Hematopoietic multipotent progenitor cell treated with erythropoietin and hydrocortisone succinate and interleukin-3 and kit ligand, for 17 days (in vitro differentiated cells): ENCODE measurements around the gene HOXD9.
A peak's percentile ranks its signal among the peaks of the same experiment; 100 is the strongest.

ENCODE experiments used
- DNase-seq: peaks from one replicate; pipeline ENCODE4 v3.0.0-alpha.2; 2015; ENCODE audit warnings: low spot score

Gene HOXD9

DNA sequence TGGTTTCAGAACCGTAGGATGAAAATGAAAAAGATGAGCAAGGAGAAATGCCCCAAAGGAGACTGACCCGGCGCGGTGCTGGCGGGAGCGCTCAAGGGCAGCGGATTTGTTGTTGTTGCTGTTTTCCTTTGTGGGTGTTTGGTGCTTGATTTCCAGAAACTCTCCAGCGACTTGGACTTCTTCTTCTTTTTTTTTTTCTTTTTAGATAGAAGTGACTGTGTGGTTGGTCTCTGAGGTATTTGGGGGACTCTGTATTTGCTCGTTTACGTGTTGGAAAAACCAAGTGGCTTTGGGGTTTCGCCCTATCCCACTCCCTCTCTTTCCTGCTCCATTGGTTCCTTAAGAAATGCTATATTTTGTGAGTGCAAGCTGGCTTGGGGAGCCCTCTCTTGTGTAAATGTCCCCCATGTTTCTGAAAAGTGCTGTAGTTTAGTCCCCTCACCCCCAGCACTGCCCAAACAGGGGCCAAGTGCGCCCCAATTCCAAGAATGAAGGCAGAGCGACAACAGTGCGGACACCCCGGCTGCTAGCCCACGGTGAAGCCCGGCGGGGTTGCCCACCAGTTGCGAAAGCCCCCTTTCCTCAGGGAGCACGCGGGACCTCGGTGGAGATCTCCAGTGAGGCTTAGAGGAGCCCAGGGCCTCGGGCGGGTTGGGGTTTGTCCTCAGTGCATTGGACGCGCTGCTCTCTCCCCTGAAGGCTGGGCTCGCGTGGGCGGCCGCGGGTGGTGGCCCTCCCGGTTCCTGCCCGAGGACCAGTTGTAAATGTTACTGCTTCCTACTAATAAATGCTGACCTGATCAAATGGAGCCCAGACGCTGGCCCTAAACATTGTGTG lies 1.8 kb downstream of the HOXD9 start:
- no peak for DNase-seq

DNA sequence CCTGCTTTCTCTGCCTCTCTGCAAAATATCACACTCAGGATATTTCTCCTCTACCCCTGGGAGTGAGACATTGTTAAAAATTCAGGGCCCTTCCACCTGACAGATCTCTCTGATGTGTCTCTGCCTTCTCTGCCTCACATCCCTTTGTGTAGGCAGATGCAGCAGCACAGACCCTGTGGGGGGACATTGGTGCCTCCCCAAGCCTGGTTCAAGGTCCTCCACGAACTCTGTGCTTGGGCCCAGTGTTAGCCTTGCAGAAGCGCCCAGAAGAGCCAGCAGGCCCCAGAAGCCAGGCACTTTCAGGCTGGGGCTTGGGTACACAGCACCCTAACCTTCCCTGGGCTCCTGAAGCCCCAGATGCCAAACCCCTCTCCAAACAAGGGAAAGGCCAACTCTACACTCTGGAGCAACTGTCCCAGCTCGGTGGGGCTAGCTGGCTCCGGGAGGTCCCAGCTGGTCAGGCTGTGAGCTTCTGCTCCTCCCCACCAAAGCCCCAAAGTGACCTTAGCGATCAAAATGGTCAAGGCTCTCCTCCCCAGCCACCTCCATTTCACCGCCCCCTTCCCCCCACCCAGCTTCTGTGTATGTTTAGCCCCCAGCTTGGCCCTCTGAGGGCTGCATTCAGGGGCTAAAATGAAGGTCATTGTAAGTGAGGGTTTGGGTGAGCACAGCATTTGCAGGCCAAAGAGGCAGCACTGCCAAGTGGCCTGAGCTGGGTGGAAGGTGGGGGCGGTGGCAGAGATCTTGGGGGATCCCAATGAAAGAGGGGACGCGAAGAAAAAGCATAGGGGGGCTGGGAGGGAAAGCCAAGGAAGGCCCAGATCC lies 2.6 kb downstream of the HOXD9 start:
- no peak for DNase-seq

DNA sequence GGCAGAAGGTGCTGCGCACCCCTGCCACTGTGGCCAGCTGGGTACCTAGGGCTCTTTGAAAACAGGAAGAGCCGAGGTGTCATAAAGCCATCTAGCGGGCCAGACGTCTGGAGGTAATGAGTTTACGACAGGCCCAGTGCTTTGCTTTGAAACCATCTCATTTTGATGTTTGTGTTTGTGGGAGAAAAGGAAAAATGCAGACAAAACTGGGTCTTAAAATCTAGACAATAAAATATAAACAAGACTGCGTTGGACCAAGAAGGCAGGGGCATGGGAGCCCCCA lies 3.2 kb downstream of the HOXD9 start:
- DNase-seq: no peak

DNA sequence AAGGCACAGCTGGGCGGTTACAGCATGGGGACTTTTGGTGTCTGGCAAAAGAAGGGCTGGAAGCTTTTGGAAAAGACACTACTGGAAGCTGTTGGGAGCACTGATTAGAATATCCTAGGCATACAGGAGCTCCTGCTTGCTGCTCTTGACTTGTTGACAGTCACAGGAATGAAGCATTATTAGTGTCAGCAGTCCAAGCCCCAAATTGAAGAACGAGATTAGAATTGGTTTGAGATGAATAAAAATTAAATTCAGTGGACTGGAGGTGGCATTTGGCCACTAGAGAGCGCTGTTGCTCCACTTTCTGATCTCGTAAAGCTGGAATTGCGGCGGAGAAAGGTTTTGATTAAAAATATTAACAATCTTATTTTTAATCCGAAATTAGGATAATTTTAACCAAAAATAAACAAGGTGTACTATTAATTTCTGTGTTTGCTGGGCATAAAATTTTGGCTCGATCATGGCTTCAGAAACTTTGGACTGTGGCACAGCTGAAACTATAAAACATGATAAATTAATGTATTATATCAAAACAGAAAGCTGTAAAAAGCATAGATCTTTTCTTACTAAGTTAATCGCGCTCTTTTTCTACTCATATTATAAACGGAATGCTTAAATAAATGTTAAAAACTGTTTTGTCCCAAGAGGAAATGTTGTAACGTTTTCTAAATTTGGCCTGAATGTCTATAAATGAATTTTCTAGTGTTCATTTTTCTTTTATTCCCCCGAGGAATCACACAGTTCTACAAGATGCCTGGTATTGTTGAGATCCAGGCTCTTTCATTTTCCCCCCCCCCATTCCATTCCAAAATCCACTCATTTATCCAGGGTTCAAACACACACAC lies 4.6 kb downstream of the HOXD9 start:
- DNase-seq: peak; percentile 57

DNA sequence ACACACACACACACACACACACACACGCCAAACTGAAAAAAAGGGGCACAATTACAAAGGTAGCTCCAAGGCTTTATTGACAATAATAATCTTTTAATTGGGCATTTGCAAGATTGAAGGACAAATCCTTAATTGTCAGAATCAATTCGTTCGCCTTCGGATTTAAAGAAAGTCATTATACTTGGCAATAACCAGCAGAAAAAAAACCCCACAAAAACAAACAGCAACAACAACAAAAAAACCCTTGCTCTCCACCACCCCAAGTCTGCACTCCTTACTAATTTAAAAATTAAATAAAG lies 5.2 kb downstream of the HOXD9 start:
- DNase-seq: no peak

DNA sequence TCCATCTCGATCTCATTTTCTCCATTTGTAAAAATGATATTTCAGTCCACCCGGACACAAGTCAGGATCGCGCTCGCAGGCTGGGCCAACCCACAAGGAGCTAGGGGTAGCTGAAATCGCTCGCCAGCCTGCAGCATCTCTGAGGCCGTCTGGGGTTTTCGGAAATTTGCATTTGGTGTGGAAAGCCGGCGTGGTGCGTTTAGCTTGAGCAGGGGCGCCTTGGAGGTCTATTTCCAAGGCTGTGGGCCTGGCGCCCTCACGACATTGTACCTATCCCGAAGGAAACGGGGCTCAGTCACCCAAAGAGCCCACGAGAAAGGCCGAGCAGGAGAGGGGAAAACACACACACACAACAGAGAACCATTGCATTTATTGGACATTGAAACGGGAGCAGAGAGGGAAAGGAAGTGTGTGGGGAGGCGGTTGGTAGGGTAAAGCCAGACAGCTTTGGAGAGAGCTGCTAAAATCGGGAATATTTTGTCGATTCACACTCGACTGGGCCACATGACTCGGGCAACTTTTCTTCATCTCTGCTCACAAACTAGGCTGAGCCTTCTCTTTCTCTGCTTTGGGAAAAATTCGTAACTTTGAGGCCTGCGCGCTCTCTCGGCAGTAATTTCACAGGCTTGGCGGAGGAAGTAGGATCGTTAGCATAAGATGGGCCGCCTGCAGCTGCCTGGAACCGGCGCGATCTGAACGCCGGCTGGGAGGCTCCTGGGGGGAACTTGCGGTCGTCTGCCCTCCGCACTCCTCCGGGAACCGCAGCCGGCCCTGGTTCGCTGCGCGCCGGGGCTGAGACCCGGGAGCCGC lies 5.9 kb downstream of the HOXD9 start:
- no peak for DNase-seq

DNA sequence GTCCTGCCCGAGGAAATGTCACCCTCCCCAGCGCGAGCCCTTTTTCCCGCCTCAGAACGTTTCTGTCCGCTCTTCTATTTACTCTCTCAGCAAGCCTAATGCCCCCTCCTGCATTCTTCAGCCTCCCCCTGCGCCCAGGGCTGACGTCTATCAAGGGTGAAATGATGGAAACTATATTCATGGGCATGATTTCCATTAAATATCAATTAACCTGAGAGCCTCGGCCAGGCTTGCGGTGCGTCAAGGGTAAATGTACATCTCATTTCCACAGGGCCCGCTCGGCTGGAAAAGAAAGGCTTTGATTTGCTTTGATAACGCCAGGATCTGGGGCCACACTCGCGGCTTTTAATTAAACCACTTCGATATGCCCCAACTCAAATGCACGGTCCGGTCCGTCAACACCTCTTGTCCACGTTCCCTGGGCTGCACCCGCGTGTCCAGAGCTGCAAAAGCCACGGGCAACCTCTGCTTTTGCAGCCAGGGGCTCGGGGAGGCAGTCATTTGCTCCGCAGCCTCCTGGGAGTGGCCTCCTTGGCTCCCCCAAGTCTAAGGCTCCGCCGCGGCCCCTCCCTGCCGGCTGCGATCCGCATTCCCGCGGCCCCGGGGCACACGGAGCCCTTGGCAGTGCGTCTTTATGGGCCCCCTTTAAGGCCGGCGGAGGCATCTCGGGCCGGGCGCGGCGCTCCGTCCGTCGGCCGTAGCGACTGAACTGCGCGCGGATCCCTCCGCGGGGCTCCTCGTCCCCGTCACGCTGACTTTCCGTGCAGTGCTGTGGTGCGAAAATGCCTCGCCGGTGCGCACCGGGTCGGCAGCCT lies 6.7 kb downstream of the HOXD9 start, which contains the start of gene HOXD8:
HOXD8 (plus strand) TSS at position 724 of the 815 bp plus-strand sequence. CDS start 662 bp downstream, outside the sequence.
- DNase-seq: no peak

DNA sequence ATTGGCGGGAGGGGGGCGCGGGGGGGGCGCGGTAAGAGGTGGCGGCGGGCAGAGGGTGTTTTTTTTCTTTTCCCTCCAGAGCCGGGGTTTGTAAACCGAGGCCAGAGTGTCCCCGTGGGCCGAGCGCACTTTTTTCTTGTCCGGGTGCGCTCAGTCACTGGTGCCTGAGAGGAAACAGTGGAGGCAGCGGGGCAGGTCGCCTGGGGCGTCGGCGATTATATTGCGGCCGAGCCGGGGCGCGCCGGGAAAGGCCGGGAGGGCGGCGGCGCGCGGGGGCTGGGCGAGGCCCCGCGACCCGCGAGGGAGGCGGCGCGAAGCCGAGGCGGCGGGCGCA lies 7.3 kb downstream of the HOXD9 start:
- DNase-seq: no peak

DNA sequence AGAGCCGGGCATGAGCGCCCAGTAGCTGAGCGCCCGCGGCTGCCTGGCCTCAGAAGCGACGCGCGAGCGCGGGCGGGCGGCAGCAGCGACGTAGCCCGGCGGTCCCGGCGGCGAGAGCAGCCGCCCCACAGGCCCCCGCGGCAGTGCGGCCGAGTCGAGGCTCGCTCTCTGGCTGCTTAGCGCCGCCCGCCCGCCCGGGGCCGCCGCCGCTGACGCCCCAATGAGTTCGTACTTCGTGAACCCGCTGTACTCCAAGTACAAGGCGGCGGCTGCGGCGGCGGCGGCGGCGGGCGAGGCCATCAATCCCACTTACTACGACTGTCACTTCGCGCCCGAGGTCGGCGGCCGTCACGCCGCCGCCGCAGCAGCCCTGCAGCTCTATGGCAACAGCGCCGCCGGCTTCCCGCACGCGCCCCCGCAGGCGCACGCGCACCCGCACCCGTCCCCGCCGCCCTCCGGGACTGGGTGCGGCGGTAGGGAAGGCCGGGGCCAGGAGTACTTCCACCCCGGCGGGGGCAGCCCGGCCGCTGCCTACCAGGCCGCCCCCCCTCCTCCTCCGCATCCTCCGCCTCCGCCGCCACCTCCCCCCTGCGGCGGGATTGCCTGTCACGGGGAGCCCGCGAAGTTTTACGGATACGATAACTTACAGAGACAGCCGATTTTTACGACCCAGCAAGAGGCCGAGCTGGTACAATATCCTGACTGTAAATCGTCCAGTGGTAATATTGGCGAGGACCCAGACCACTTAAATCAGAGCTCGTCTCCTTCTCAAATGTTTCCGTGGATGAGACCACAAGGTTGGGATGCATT lies 7.8 kb downstream of the HOXD9 start:
- DNase-seq: no peak

DNA sequence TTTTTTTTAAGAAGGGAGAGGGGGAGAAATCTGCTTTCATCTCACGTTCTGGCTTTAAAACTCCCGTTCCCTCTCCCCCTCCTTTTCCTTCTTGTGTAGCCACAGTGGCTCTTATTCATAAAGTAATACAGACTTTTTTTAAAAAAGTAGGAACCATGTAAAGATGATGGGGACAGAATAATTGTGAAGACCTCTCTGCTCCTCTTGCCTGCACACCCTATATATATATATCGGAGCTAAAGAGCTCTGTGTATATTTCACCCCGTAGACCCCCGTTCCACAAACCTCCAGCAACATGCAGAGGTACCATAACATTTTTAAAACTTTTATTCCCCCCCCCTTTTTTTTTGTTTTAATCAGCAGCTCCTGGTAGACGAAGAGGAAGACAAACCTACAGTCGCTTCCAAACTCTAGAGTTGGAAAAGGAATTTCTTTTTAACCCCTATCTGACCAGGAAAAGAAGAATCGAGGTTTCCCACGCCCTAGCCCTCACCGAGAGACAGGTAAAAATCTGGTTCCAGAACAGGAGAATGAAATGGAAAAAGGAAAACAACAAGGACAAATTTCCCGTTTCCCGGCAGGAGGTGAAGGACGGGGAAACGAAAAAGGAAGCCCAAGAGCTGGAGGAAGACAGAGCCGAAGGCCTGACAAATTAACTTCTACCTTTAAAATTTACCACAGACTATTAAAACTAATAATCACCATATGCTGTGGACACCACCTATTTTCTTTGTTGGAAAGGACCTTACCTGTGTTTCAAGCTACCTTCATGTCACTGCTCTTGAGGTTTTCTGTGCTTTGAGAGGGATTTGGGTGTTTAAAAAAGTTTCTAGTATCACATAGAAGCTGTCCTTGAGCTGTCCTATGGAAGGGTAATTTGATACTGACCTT lies 8.7 kb downstream of the HOXD9 start:
- no peak for DNase-seq

DNA sequence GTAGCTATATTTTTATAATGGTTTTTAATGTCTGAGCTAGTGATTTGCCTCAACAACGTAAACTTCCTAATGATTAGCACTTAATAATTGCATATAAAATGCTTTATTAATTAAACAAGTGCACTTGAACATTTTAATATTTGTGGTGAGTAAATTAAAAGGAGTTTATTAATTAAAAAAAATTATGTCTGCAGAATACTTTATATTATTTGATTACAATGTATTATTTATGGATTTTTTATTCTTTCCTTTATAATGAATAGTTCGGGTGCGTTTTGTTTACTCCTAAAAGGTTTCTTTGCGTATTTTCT lies 9.3 kb downstream of the HOXD9 start:
- no peak for DNase-seq

DNA sequence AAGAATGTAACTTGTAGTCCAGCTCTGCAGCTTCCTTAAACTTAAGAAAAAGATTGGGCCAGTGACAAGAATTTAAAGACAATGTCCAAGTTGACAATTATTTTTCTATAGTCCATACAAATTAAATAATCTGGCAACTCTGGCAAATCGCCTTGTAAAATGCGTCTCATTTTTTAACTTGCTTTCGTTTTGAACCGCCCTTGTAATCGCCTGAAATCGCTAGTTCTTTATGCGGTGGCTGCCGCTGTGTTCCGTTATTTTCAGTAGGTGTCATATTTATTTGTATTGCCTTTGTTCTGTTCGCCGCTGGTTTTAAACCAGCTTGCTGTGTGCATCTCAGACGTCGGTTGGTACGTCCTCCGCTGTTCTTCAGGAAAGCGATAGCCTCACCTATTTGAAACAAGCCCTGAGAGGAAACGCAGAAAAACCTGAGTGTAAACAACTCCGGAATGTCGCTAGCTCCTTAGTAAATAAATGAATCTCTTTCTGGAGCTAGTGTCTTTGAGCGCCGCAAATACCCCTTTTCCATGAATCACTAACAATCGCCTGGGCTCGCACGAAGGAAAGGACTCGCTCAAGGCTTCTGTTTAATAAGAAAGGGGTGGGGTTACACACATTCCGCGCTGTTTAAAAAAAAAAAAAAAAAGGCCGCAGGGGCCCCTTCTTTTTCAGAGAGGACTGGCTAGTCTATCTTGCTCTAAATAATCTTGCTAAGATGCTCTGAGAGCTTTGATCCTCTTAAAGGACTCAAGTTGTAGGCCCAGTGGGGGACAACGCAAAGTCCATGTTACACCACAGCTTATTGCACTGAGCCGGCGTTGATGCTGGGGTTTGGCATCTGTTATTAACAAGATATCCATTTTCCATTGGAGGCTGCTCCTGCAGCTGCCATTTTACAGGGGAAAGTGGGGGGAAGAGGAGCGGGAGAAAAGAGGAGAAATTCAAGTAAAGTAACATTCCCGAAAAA lies 10.0 kb downstream of the HOXD9 start:
- DNase-seq: no peak

DNA sequence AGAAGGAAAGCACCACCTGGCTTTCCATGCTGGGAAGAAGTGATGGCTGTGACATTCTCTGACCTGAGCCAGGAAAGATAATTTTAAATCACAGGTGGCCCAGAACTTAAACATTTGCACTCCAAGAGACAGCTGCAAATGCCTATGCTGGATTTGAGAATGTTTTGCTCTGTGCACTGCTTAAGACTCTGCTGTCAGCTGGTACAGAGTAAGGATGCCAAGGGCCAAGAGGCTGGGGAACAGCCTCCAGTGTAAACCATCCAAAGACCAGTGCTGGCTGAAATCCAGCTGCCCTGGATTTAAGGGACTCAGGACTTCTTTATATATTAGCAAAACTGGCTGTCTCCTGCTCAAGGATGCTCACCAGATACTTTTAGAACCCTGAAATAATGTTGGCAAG lies 10.9 kb downstream of the HOXD9 start:
- DNase-seq: no peak

DNA sequence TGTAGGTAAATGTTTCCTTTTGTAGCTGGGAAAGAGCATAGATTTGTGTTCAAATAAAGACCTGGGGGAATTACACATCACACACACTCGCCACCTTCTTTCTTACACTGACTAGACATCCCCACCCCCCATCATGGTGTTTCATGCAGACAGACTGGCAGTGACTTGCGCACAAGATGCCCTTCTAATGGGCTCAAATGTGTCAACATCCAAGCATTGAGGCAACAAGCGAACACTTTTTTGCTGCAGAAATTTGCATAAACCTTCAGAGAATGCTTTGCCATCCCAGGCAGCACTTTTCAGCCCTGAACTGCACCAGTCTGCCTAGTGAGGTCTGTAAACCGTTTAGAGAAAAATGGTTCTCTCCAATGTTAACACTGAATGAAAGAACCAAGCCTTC lies 11.5 kb downstream of the HOXD9 start:
- no peak for DNase-seq

DNA sequence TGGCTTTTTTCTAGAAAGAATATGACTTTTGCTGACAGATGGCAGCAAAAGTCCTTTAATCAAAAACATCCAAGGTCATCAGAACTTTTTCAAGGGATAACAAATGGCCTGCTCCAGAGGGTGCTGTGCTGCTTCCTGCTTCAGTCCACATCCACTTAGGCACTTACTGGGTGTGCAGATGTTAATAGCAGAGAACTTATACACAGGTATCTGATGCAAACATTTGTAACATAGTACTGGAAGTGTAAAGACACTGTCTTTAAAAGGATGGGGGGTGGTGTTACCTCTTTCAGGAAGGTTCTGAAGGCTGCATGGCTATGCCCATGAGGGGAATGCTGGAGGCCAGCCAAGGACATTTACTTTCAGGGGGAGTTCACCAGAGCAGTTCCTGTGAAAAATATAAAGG lies 12.5 kb downstream of the HOXD9 start:
- no peak for DNase-seq

DNA sequence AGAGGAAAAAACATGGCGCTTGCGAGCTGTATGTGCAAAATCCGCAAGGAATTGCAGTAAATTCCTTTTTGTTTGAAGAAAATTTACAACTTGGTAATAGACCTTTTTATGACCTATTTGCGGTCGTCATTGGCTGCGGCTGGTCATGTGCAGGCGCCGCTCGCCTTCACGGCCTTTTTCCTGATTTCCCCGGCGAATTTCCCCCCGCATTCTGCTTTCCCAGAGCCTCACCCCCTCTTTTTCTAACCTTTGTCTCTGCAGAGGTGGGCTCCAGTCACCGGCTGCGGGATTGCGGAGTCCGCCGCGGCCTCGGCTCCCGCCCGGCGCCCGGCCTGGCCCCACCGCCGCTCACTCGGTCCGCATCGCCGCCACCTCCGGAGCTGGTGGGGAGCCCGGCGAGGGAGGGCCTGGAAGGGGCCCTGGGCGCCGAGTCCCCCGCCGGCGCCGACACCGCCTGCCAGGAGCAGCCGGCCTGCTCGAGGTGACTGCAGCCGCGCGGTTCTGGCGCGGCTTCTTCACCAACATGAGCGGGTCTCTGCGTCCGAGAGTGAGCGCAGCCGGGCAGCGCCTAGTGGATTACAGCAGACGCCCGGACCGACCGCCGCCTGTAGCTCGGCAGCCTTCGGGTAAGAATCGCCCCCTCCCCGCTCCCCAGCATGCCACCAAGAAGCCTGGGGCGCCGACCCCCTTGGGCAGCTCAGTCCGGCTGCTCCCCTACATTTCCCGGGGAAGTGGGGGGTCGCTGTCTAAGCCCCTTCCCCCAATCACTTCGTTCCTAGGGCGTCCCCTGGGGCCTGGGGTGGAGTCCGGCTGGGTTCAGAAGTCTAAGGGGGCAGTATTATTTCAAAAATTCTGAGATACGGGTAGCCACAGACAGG lies 14.1 kb downstream of the HOXD9 start:
- DNase-seq: no peak

DNA sequence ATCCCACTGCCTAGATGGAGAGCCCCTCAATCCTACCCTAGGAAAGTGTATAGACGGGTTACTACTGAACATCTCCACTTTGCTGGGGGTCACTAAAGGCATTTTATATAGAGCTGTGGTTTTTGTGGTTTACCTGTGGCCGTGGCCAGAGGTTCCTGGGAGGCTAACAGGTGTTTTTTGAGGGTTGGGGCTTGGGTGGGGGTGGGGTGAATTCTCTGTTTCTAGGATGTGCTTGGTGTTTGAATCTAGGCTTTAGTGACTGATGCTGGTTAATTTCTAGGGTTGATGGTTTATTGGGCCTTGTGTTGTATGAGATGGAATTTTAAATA lies 14.7 kb downstream of the HOXD9 start:
- DNase-seq: no peak
